B cell (primary cell): Measurements from ENCODE around the gene SRC. TPM values are rescaled to one million over a fixed set of nuclear protein-coding genes. Genes with fewer than 3 reads are reported as not detected.

Experiments
- ATAC-seq: fragments of 200-7000 bp; cut with Tn5 transposase; one replicate; pipeline ENCODE4 v1.10.0; 2021; ENCODE audit warnings: low read depth, mild to moderate bottlenecking, moderate number of reproducible peaks, moderate library complexity
- CTCF ChIA-PET: fragments of 350-600 bp; sonication (Branson Sonifier 250); formaldehyde crosslinking; loops from one replicate; lab custom pipeline; 2021; ENCODE audit warnings: antibody characterized with exemption, inconsistent platforms; lab: Charles Lee
- POLR2A ChIA-PET: fragments of 350-600 bp; sonication (Branson Sonifier 250); formaldehyde crosslinking; loops from one replicate; lab custom pipeline; 2021; ENCODE audit warnings: antibody characterized with exemption; lab: Charles Lee
- DNase-seq: peaks from one replicate; pipeline ENCODE4 v3.0.0; 2013
- H2AFZ ChIP-seq: 2 replicates; pipeline ENCODE4 v1.6.1; 2012; ENCODE audit warnings: mild to moderate bottlenecking, low read depth, low read length; ENCODE audit not compliant: insufficient read depth, poor library complexity, severe bottlenecking
- H3K27ac ChIP-seq, 2 donors: 1 replicate in 1 of 2; 2 replicates in 1 of 2; pipeline ENCODE4 v1.5.1; 2012 to 2013; ENCODE audit warnings: low read length in 2 of 2, mild to moderate bottlenecking in 2 of 2, moderate library complexity in 1 of 2
- H3K27me3 ChIP-seq, 4 experiments: fragments of 200-600 bp in 1 of 4; sonication (generic) in 1 of 4; replicated peaks in 1 of 4; 1 replicate in 2 of 4; 2 replicates in 2 of 4; pipeline versions ENCODE4 v1.6.1 to v1.7.0; 2013 to 2016; ENCODE audit warnings: low read length in 3 of 4, mild to moderate bottlenecking in 2 of 4, mixed read lengths in 1 of 4, moderate library complexity in 1 of 4; ENCODE audit not compliant: insufficient read depth in 4 of 4, control insufficient read depth in 3 of 4; ENCODE audit errors: control extremely low read depth in 1 of 4
- H3K36me3 ChIP-seq, 2 experiments: replicated peaks in 1 of 2; 1 replicate in 1 of 2; 2 replicates in 1 of 2; pipeline versions ENCODE4 v1.6.1 to v1.7.1; 2013; ENCODE audit warnings: low read length in 1 of 2; ENCODE audit not compliant: insufficient read depth in 2 of 2, control insufficient read depth in 1 of 2; ENCODE audit errors: control extremely low read depth in 1 of 2, extremely low read depth in 1 of 2
- H3K4me1 ChIP-seq, 2 donors: fragments of 200-600 bp in 1 of 2; sonication (generic) in 1 of 2; 1 replicate in 1 of 2; 2 replicates in 1 of 2; pipeline versions ENCODE4 v1.5.1 to v1.6.1; 2013 to 2017; ENCODE audit warnings: low read length in 2 of 2; ENCODE audit not compliant: control insufficient read depth in 2 of 2, insufficient read depth in 2 of 2
- H3K4me2 ChIP-seq: replicated peaks from 2 replicates; pipeline ENCODE3; 2012; ENCODE audit warnings: mild to moderate bottlenecking, low read depth, low read length; ENCODE audit not compliant: poor library complexity, severe bottlenecking
- H3K4me3 ChIP-seq, 5 experiments: fragments of 200-600 bp in 1 of 5; sonication (generic) in 1 of 5; 1 replicate in 3 of 5; 2 replicates in 2 of 5; pipeline versions ENCODE4 v1.5.1 to v1.7.0; 2011 to 2016; ENCODE audit warnings: low read length in 4 of 5, mild to moderate bottlenecking in 4 of 5, low read depth in 2 of 5, control low read depth in 1 of 5, moderate library complexity in 1 of 5; ENCODE audit not compliant: insufficient read depth in 1 of 5; ENCODE audit errors: control extremely low read depth in 1 of 5, extremely low read depth in 1 of 5
- H3K79me2 ChIP-seq: fragments of 200-600 bp; sonication (generic); one replicate; pipeline ENCODE4 v1.6.0; 2016; ENCODE audit warnings: low read length; ENCODE audit not compliant: control insufficient read depth, insufficient read depth
- H3K9ac ChIP-seq: fragments of 200-600 bp; sonication (generic); 2 replicates; pipeline ENCODE4 v1.6.1; 2017; ENCODE audit warnings: mild to moderate bottlenecking, low read length, moderate library complexity
- H3K9me3 ChIP-seq, 3 donors: one replicate each; pipeline versions ENCODE4 v1.6.1 to v1.7.1; 2013; ENCODE audit warnings: low read length in 2 of 3; ENCODE audit not compliant: control insufficient read depth in 2 of 3, insufficient read depth in 1 of 3; ENCODE audit errors: control extremely low read depth in 1 of 3
- H4K20me1 ChIP-seq: 2 replicates; pipeline ENCODE4 v1.6.0; 2012; ENCODE audit warnings: mild to moderate bottlenecking, low read length; ENCODE audit not compliant: insufficient read depth, control insufficient read depth, poor library complexity, severe bottlenecking
- H3K27ac Mint-ChIP-seq: one replicate; pipeline ENCODE4 v1.8.0; 2021; ENCODE audit warnings: mixed read lengths
- H3K27me3 Mint-ChIP-seq: one replicate; pipeline ENCODE4 v1.8.0; 2021; ENCODE audit warnings: mixed read lengths
- H3K4me1 Mint-ChIP-seq: one replicate; pipeline ENCODE4 v1.8.0; 2021; ENCODE audit warnings: mixed read lengths
- H3K4me3 Mint-ChIP-seq: one replicate; pipeline ENCODE4 v1.8.0; 2021; ENCODE audit warnings: mixed read lengths
- H3K9me3 Mint-ChIP-seq: one replicate; pipeline ENCODE4 v1.8.0; 2022; ENCODE audit warnings: mixed read lengths; ENCODE audit not compliant: insufficient read depth
- CTCF ChIP-seq: fragments of 200-600 bp; IDR thresholded peaks from one replicate; pipeline ENCODE4 v1.8.0; 2022; ENCODE audit warnings: antibody characterized with exemption, mild to moderate bottlenecking
- EZH2 ChIP-seq: IDR thresholded peaks from 2 replicates; pipeline ENCODE4 v1.6.1; 2012; ENCODE audit warnings: borderline replicate concordance, low read depth, mild to moderate bottlenecking, moderate library complexity, low read length; ENCODE audit not compliant: insufficient read depth, poor library complexity, severe bottlenecking
- WGBS: methylation state at CpG from one replicate; pipeline ENCODE4 v1.1.5; 2013; ENCODE audit warnings: missing lambda C conversion rate; ENCODE audit not compliant: insufficient coverage; 5-methylcytosine and 5-hydroxymethylcytosine counted together
- intact Hi-C: fragments of 100-400 bp; cut with micrococcal nuclease; formaldehyde crosslinking; loops from one replicate; pipeline ENCODE4 v1.10.0; 2022
- polyA plus RNA-seq: library from polyadenylated mRNA; depleted of rRNA; stranded (reverse); fragments of >200 nt; gene quantifications from 2 replicates; pipeline ENCODE4 v1.2.3, GENCODE V29; 2012
- total RNA-seq, 2 donors: library from RNA; stranded (reverse); fragments of 120-200 nt in 1 of 2; gene quantifications; 1 replicate in 1 of 2; 2 replicates in 1 of 2; pipeline versions ENCODE4 v1.2.3 to v1.2.4, GENCODE V29; 2013 to 2022

The SRC gene
- total and polyA plus RNA-seq, 2 donors (not counting 1 experiment from before 2014, with no cell fraction given), result 6.5 to 16.8 TPM

- Mint-ChIP-seq H3K4me1 (peaks cover 28% of the 10 kb centered on the region), H3K27me3 (no peaks in the 10 kb centered on the region), H3K27ac (peak overlapping the region; percentile 62), H3K9me3 (no peaks in the 10 kb centered on the region), H3K4me3 (peak overlapping the region; percentile 32)
- Histone ChIP-seq H3K36me3 (no peaks in the 10 kb centered on the region), H3K4me2 (peak overlapping the region; percentile 59), H2AFZ (no peak overlapping the region), H3K27me3 (no peaks in the 10 kb centered on the region), H4K20me1 (no peaks in the 10 kb centered on the region), H3K9me3 (no peaks in the 10 kb centered on the region), H3K79me2 (peaks cover 6% of the 10 kb centered on the region), H3K27ac (peak overlapping the region; percentile 64 to 81), H3K4me1 (peaks cover 24 to 35% of the 10 kb centered on the region in 2 donors), H3K9ac (peak overlapping the region; percentile 2), H3K4me3 (peak overlapping the region in 1 of 5 experiments; percentile 39)
- ATAC-seq (peak; percentile 88), DNase-seq (peak; percentile 73)
- no peak for TF ChIP-seq EZH2
- TF ChIP-seq CTCF, result no peak
- CTCF ChIA-PET, result interaction anchor here (1.0 to 2.0 kb wide), 2 partner anchors 14 to 19 kb away, joined by 3 to 5 read pairs; no protein-coding TSS in a partner anchor
- POLR2A ChIA-PET, result interaction anchor here (0.7 kb wide), 2 partner anchors 187 to 667 kb away, joined by 4 to 5 read pairs; partner anchors contain the start of gene MROH8
- no CpG with 5 or more reads among the region's 6 CpGs for WGBS
- intact Hi-C loops, result loop anchor here (2.0 kb wide), 1 partner anchor 15 kb away; no protein-coding TSS in a partner anchor
These were observed 20.1 kb downstream of the SRC start for GRCh38 chr20:37365760-37366638.
